ENCODE results near the gene FJX1.
"Not testable (repeated sequence)": the region's sequence is repeated elsewhere in the genome, so short reads cannot be mapped to it uniquely, and the experiment has no call there.

FJX1 gene

GRCh38 chr11:35633827-35634423, 15.7 kb downstream of the FJX1 start:
- DNase-seq, result no peak

- no peak for DNase-seq
Measured at GRCh38 chr11:35635933-35636332, 17.7 kb downstream of the FJX1 start.

- peak; percentile 38 for DNase-seq
Measured at GRCh38 chr11:35639591-35640179, 21.4 kb downstream of the FJX1 start.

- no peak for DNase-seq
Measured at GRCh38 chr11:35641171-35641897, 23.1 kb downstream of the FJX1 start.

- no peak for DNase-seq
Measured at GRCh38 chr11:35641964-35642363, 23.7 kb downstream of the FJX1 start.

- DNase-seq, result peak; percentile 35
Measured at GRCh38 chr11:35647421-35648093, 29.3 kb downstream of the FJX1 start.

- no peak for DNase-seq
Measured at GRCh38 chr11:35650006-35650405, 31.7 kb downstream of the FJX1 start.

- no peak for DNase-seq
Measured at GRCh38 chr11:35650467-35650866, 32.2 kb downstream of the FJX1 start.

GRCh38 chr11:35651263-35651662, 33.0 kb downstream of the FJX1 start:
- no peak for DNase-seq

GRCh38 chr11:35652786-35653185, 34.5 kb downstream of the FJX1 start:
- not testable (repeated sequence) for DNase-seq

- DNase-seq, result no peak
Measured at GRCh38 chr11:35654711-35655110, 36.5 kb downstream of the FJX1 start.

- DNase-seq, result no peak
Measured at GRCh38 chr11:35655254-35655653, 37.0 kb downstream of the FJX1 start.

- no peak for DNase-seq
Measured at GRCh38 chr11:35655856-35656255, 37.6 kb downstream of the FJX1 start.

GRCh38 chr11:35658020-35658948, 40.0 kb downstream of the FJX1 start:
- DNase-seq, result no peak

- no peak for DNase-seq
Measured at GRCh38 chr11:35661534-35661933, 43.3 kb downstream of the FJX1 start.

- peak; percentile 32 for DNase-seq
Measured at GRCh38 chr11:35662061-35662648, 43.9 kb downstream of the FJX1 start.

- DNase-seq, result peak; percentile 77
Measured at GRCh38 chr11:35662649-35663407, 44.6 kb downstream of the FJX1 start, which contains the start of gene TRIM44. TRIM44 (plus strand) TSS chr11:35662775; CDS start chr11:35663112, 337 bp downstream.

- DNase-seq, result no peak
Measured at GRCh38 chr11:35663408-35663702, 45.1 kb downstream of the FJX1 start.

GRCh38 chr11:35664977-35665441, 46.7 kb downstream of the FJX1 start:
- no peak for DNase-seq

GRCh38 chr11:35667257-35667656, 49.0 kb downstream of the FJX1 start:
- DNase-seq, result no peak

GRCh38 chr11:35668350-35668749, 50.1 kb downstream of the FJX1 start:
- DNase-seq, result not testable (repeated sequence)
